WERI-Rb-1 (cell line): ENCODE data around the gene TSPOAP1.

Source experiments
- DNase-seq: peaks from one replicate; pipeline ENCODE4 v3.0.0-alpha.2; 2020
- H3K27ac ChIP-seq: fragments of 250-450 bp; sonication (Bioruptor Pico); 2 replicates; pipeline ENCODE4 v1.5.1; 2020; ENCODE audit warnings: mild to moderate bottlenecking, moderate library complexity
- H3K27me3 ChIP-seq: fragments of 250-450 bp; sonication (Bioruptor Pico); 2 replicates; pipeline ENCODE4 v1.5.1; 2021; ENCODE audit warnings: mild to moderate bottlenecking, low read depth, moderate library complexity; ENCODE audit not compliant: insufficient read depth, severe bottlenecking
- H3K36me3 ChIP-seq: fragments of 250-450 bp; sonication (Bioruptor Pico); 2 replicates; pipeline ENCODE4 v1.5.1; 2020; ENCODE audit warnings: mild to moderate bottlenecking, moderate library complexity
- H3K4me3 ChIP-seq: 2 replicates; pipeline ENCODE4 v1.5.1; 2011; ENCODE audit warnings: low read depth, mild to moderate bottlenecking, control low read depth, low read length
- H3K9me3 ChIP-seq: fragments of 250-450 bp; sonication (Bioruptor Pico); 2 replicates; pipeline ENCODE4 v1.5.1; 2021; ENCODE audit warnings: mild to moderate bottlenecking, moderate library complexity; ENCODE audit not compliant: severe bottlenecking
- CTCF ChIP-seq: IDR thresholded peaks from 2 replicates; pipeline ENCODE4 v1.5.1; 2011; ENCODE audit warnings: low read depth, mild to moderate bottlenecking, control low read depth, inconsistent platforms, low read length

Gene TSPOAP1

GRCh38 chr17:58325289-58325726 is 3.3 kb downstream of the TSPOAP1 start:
- DNase-seq: peak; percentile 74
- Histone ChIP-seq H3K9me3 (no peaks in the 10 kb centered on the region), H3K27me3 (no peaks in the 10 kb centered on the region), H3K36me3 (peaks cover 9% of the 10 kb centered on the region), H3K27ac (no peak overlapping the region; the same call in 1 of the 2 replicates), H3K4me3 (peak overlapping the region; percentile 67)
- 0 out of 2 replicates have a peak, but pooled peaks have one; percentile 23 for TF ChIP-seq CTCF

GRCh38 chr17:58324409-58325288 is 3.9 kb downstream of the TSPOAP1 start:
- Histone ChIP-seq H3K27ac (peak overlapping the region; percentile 83), H3K9me3 (no peaks in the 10 kb centered on the region), H3K4me3 (peak overlapping the region; percentile 67), H3K27me3 (no peaks in the 10 kb centered on the region), H3K36me3 (peaks cover 9% of the 10 kb centered on the region)
- DNase-seq: peak; percentile 81
- peak; percentile 26; the same call in 1 of the 2 replicates for TF ChIP-seq CTCF

- peak overlapping the region; percentile 67 for H3K4me3 ChIP-seq
Measured at GRCh38 chr17:58324056-58324408, 4.6 kb downstream of the TSPOAP1 start.

GRCh38 chr17:58323366-58324055 is 5.1 kb downstream of the TSPOAP1 start:
- peak overlapping the region; percentile 83 for H3K27ac ChIP-seq
- peaks cover 13% of the 10 kb centered on the region for H3K36me3 ChIP-seq
- no peak for DNase-seq
- no peaks in the 10 kb centered on the region for H3K9me3 ChIP-seq
- H3K4me3 ChIP-seq: peak overlapping the region; percentile 67
- no peaks in the 10 kb centered on the region for H3K27me3 ChIP-seq
- TF ChIP-seq CTCF: no peak

More at GRCh38 chr17:58324056-58324408, 4.6 kb downstream of the TSPOAP1 start:
- Histone ChIP-seq H3K27ac (peak overlapping the region; percentile 83), H3K27me3 (no peaks in the 10 kb centered on the region), H3K36me3 (peaks cover 9% of the 10 kb centered on the region), H3K9me3 (no peaks in the 10 kb centered on the region)
- no peak for TF ChIP-seq CTCF
- DNase-seq: no peak

- no peak for TF ChIP-seq CTCF
- Histone ChIP-seq H3K27ac (no peak overlapping the region), H3K4me3 (no peak overlapping the region)
Measured at GRCh38 chr17:58322581-58323185, 5.9 kb downstream of the TSPOAP1 start.

More at GRCh38 chr17:58322581-58323185, 5.9 kb downstream of the TSPOAP1 start:
- DNase-seq: no peak
- Histone ChIP-seq H3K36me3 (peaks cover 14% of the 10 kb centered on the region), H3K9me3 (no peaks in the 10 kb centered on the region), H3K27me3 (no peaks in the 10 kb centered on the region)
